ENCODE data around the gene CD83. TPM values are rescaled to one million over a fixed set of nuclear protein-coding genes. Genes with fewer than 3 reads are reported as not detected.

CD83 gene
- total RNA-seq, 1 donor = 0.86 TPM

GRCh38 chr6:14100138-14100537 is 17.4 kb upstream of the CD83 start:
- no peak for TF ChIP-seq CTCF (IDR thresholded peaks at IDR 0.05; ENCODE audit: insufficient read depth, low read depth, low read length)

GRCh38 chr6:14100966-14101365 is 16.6 kb upstream of the CD83 start:
- H3K4me3 ChIP-seq (ENCODE audit: low read depth, low read length) = no peak overlapping the region
- no peak for DNase-seq (ENCODE audit: low read depth)
- TF ChIP-seq CTCF (IDR thresholded peaks at IDR 0.05; ENCODE audit: insufficient read depth, low read depth, low read length) = no peak

More at GRCh38 chr6:14100138-14100537, 17.4 kb upstream of the CD83 start:
- H3K4me3 ChIP-seq (ENCODE audit: low read depth, low read length) = no peak overlapping the region
- no peak for DNase-seq (ENCODE audit: low read depth)

GRCh38 chr6:14102383-14102782 is 15.2 kb upstream of the CD83 start:
- DNase-seq (ENCODE audit: low read depth) = no peak
- H3K4me3 ChIP-seq (ENCODE audit: low read depth, low read length) = no peak overlapping the region
- TF ChIP-seq CTCF (IDR thresholded peaks at IDR 0.05; ENCODE audit: insufficient read depth, low read depth, low read length) = no peak

GRCh38 chr6:14105547-14105946 is 12.0 kb upstream of the CD83 start:
- no peak for TF ChIP-seq CTCF (IDR thresholded peaks at IDR 0.05; ENCODE audit: insufficient read depth, low read depth, low read length)
- no peak for DNase-seq (ENCODE audit: low read depth)

GRCh38 chr6:14107000-14107399 is 10.6 kb upstream of the CD83 start:
- no peak for DNase-seq (ENCODE audit: low read depth)
- TF ChIP-seq CTCF (IDR thresholded peaks at IDR 0.05; ENCODE audit: insufficient read depth, low read depth, low read length) = no peak

More at GRCh38 chr6:14105547-14105946, 12.0 kb upstream of the CD83 start:
- H3K4me3 ChIP-seq (ENCODE audit: low read depth, low read length) = no peak overlapping the region

GRCh38 chr6:14107711-14108494 is 9.7 kb upstream of the CD83 start:
- DNase-seq (ENCODE audit: low read depth) = no peak
- TF ChIP-seq CTCF (IDR thresholded peaks at IDR 0.05; ENCODE audit: insufficient read depth, low read depth, low read length) = no peak
- no peak overlapping the region for H3K4me3 ChIP-seq (ENCODE audit: low read depth, low read length)

More at GRCh38 chr6:14107000-14107399, 10.6 kb upstream of the CD83 start:
- H3K4me3 ChIP-seq (ENCODE audit: low read depth, low read length) = no peak overlapping the region

All from fibroblast of villous mesenchyme (primary cell).